ENCODE data around the gene IFT43. TPM values are rescaled to one million over a fixed set of nuclear protein-coding genes. Genes with fewer than 3 reads are reported as not detected.
A peak's percentile ranks its signal among the peaks of the same experiment; 100 is the strongest.

IFT43 gene
- total and polyA plus RNA-seq, 4 donors: 42.1 to 64.0 (median 53.4) TPM

- Histone ChIP-seq H3K4me3 (ENCODE audit: low read length in 2 of 2) (no peak overlapping the region), H3K4me1 (ENCODE audit: control insufficient read depth in 1 of 2, insufficient read depth in 2 of 2, low read length in 2 of 2) (no peaks in the 10 kb centered on the region), H3K36me3 (ENCODE audit: control insufficient read depth in 1 of 2, insufficient read depth in 2 of 2, low read length in 1 of 2) (peaks cover 0 to 2% of the 10 kb centered on the region in 2 donors), H3K27ac (ENCODE audit: low read depth in 1 of 2, low read length in 2 of 2) (no peak overlapping the region), H3K27me3 (ENCODE audit: control insufficient read depth in 1 of 2, insufficient read depth in 2 of 2, low read length in 1 of 2) (no peaks in the 10 kb centered on the region), H3K9me3 (ENCODE audit: control insufficient read depth, low read length) (no peaks in the 10 kb centered on the region)
- no peak for DNase-seq
- ATAC-seq (ENCODE audit: low FRiP score): no peak
- WGBS, 2 donors: 35 to 43% methylated on average over 8 of the region's 8 CpGs
- intact Hi-C loops (cut with DNase I): loop anchor here in 1 of 2 donors (5.0 to 10.0 kb wide), 3 partner anchors 35 to 182 kb away; no protein-coding TSS in a partner anchor
These were observed 8.6 kb upstream of the IFT43 start for GRCh38 chr14:75976826-75977581.

GRCh38 chr14:75977582-75977943 is 8.0 kb upstream of the IFT43 start:
- Histone ChIP-seq H3K27ac (ENCODE audit: low read depth in 1 of 2, low read length in 2 of 2) (no peak overlapping the region), H3K9me3 (ENCODE audit: control insufficient read depth, low read length) (no peaks in the 10 kb centered on the region), H3K4me3 (ENCODE audit: low read length in 2 of 2) (no peak overlapping the region), H3K27me3 (ENCODE audit: control insufficient read depth in 1 of 2, insufficient read depth in 2 of 2, low read length in 1 of 2) (no peaks in the 10 kb centered on the region), H3K36me3 (ENCODE audit: control insufficient read depth in 1 of 2, insufficient read depth in 2 of 2, low read length in 1 of 2) (peaks cover 0 to 2% of the 10 kb centered on the region in 2 donors), H3K4me1 (ENCODE audit: control insufficient read depth in 1 of 2, insufficient read depth in 2 of 2, low read length in 2 of 2) (no peaks in the 10 kb centered on the region)
- 23 to 26% methylated on average over 3 of the region's 3 CpGs for WGBS, 2 donors
- DNase-seq (no peak), ATAC-seq (ENCODE audit: low FRiP score) (no peak)
- intact Hi-C loops (cut with DNase I): loop anchor here in 1 of 2 donors (5.0 to 10.0 kb wide), 3 partner anchors 35 to 183 kb away; no protein-coding TSS in a partner anchor

- H3K27ac ChIP-seq (ENCODE audit: low read depth in 1 of 2, low read length in 2 of 2): no peak overlapping the region
- no peaks in the 10 kb centered on the region for H3K9me3 ChIP-seq (ENCODE audit: control insufficient read depth, low read length)
- no peaks in the 10 kb centered on the region for H3K4me1 ChIP-seq (ENCODE audit: control insufficient read depth in 1 of 2, insufficient read depth in 2 of 2, low read length in 2 of 2)
- H3K4me3 ChIP-seq (ENCODE audit: low read length in 2 of 2): no peak overlapping the region
- ATAC-seq (ENCODE audit: low FRiP score) (no peak), DNase-seq (no peak)
- no peaks in the 10 kb centered on the region for H3K36me3 ChIP-seq (ENCODE audit: control insufficient read depth in 1 of 2, insufficient read depth in 2 of 2, low read length in 1 of 2)
- intact Hi-C loops (cut with DNase I): loop anchor here in 1 of 2 donors (5.0 to 10.0 kb wide), 3 partner anchors 34 to 183 kb away; no protein-coding TSS in a partner anchor
- WGBS, 2 donors: 41 to 45% methylated on average over 10 of the region's 10 CpGs
- H3K27me3 ChIP-seq (ENCODE audit: control insufficient read depth in 1 of 2, insufficient read depth in 2 of 2, low read length in 1 of 2): no peaks in the 10 kb centered on the region
These were observed 7.3 kb upstream of the IFT43 start for GRCh38 chr14:75978249-75978731.

- intact Hi-C loops (cut with DNase I): loop anchor here in 1 of 2 donors (5.0 to 10.0 kb wide), 3 partner anchors 33 to 184 kb away; no protein-coding TSS in a partner anchor
- H3K9me3 ChIP-seq (ENCODE audit: control insufficient read depth, low read length): no peaks in the 10 kb centered on the region
- H3K36me3 ChIP-seq (ENCODE audit: control insufficient read depth in 1 of 2, insufficient read depth in 2 of 2, low read length in 1 of 2): no peaks in the 10 kb centered on the region
- no peaks in the 10 kb centered on the region for H3K4me1 ChIP-seq (ENCODE audit: control insufficient read depth in 1 of 2, insufficient read depth in 2 of 2, low read length in 2 of 2)
- DNase-seq (no peak), ATAC-seq (ENCODE audit: low FRiP score) (no peak)
- H3K4me3 ChIP-seq (ENCODE audit: low read length in 2 of 2): peak overlapping the region; percentile 14 to 84
- WGBS, 2 donors: 0 to 4% methylated on average over 14 of the region's 14 CpGs
- no peaks in the 10 kb centered on the region for H3K27me3 ChIP-seq (ENCODE audit: control insufficient read depth in 1 of 2, insufficient read depth in 2 of 2, low read length in 1 of 2)
- peak overlapping the region in 1 of 2 donors; percentile 6 for H3K27ac ChIP-seq (ENCODE audit: low read depth in 1 of 2, low read length in 2 of 2)
These were observed 6.4 kb upstream of the IFT43 start for GRCh38 chr14:75979071-75979571.

GRCh38 chr14:75979648-75980565 is 5.7 kb upstream of the IFT43 start:
- Histone ChIP-seq H3K36me3 (ENCODE audit: control insufficient read depth in 1 of 2, insufficient read depth in 2 of 2, low read length in 1 of 2) (no peaks in the 10 kb centered on the region), H3K4me3 (ENCODE audit: low read length in 2 of 2) (peak overlapping the region; percentile 23 to 84), H3K27ac (ENCODE audit: low read depth in 1 of 2, low read length in 2 of 2) (peak overlapping the region in 1 of 2 donors; percentile 95), H3K27me3 (ENCODE audit: control insufficient read depth in 1 of 2, insufficient read depth in 2 of 2, low read length in 1 of 2) (no peaks in the 10 kb centered on the region), H3K4me1 (ENCODE audit: control insufficient read depth in 1 of 2, insufficient read depth in 2 of 2, low read length in 2 of 2) (peaks cover 0 to 1% of the 10 kb centered on the region in 2 donors), H3K9me3 (ENCODE audit: control insufficient read depth, low read length) (no peaks in the 10 kb centered on the region)
- intact Hi-C loops (cut with DNase I): loop anchor here (5.0 to 10.0 kb wide), 3 partner anchors 32 to 185 kb away; no protein-coding TSS in a partner anchor
- 5 to 6% methylated on average over 27 of the region's 27 CpGs for WGBS, 2 donors
- ATAC-seq (ENCODE audit: low FRiP score) (no peak), DNase-seq (peak in 1 of 2 donors; percentile 81)

GRCh38 chr14:75980856-75981255 is 4.7 kb upstream of the IFT43 start:
- intact Hi-C loops (cut with DNase I): loop anchor here in 1 of 2 donors (5.0 kb wide), 1 partner anchor 74 kb away; no protein-coding TSS in a partner anchor
- peaks cover 0 to 2% of the 10 kb centered on the region in 2 donors for H3K4me1 ChIP-seq (ENCODE audit: control insufficient read depth in 1 of 2, insufficient read depth in 2 of 2, low read length in 2 of 2)
- H3K9me3 ChIP-seq (ENCODE audit: control insufficient read depth, low read length): no peaks in the 10 kb centered on the region
- H3K27ac ChIP-seq (ENCODE audit: low read depth in 1 of 2, low read length in 2 of 2): peak overlapping the region; percentile 45 to 95
- 7 to 8% methylated on average over 8 of the region's 8 CpGs for WGBS, 2 donors
- H3K27me3 ChIP-seq (ENCODE audit: control insufficient read depth in 1 of 2, insufficient read depth in 2 of 2, low read length in 1 of 2): no peaks in the 10 kb centered on the region
- H3K4me3 ChIP-seq (ENCODE audit: low read length in 2 of 2): peak overlapping the region; percentile 71 to 84
- H3K36me3 ChIP-seq (ENCODE audit: control insufficient read depth in 1 of 2, insufficient read depth in 2 of 2, low read length in 1 of 2): no peaks in the 10 kb centered on the region
- DNase-seq (peak in 1 of 2 donors; percentile 79), ATAC-seq (ENCODE audit: low FRiP score) (no peak)

- peak within 1 kb of the TSS; percentile 95 to 99 for H3K27ac ChIP-seq (ENCODE audit: low read depth in 1 of 2, low read length in 2 of 2)
- H3K9me3 ChIP-seq (ENCODE audit: control insufficient read depth, low read length): no peaks in the 10 kb centered on the region
- ATAC-seq (ENCODE audit: low FRiP score) (peak; percentile 86), DNase-seq (peak; percentile 83 to 90)
- peak within 1 kb of the TSS; percentile 84 to 92 for H3K4me3 ChIP-seq (ENCODE audit: low read length in 2 of 2)
- 1% methylated on average over 26 of the region's 26 CpGs for WGBS, 2 donors
- no peaks in the 10 kb centered on the region for H3K27me3 ChIP-seq (ENCODE audit: control insufficient read depth in 1 of 2, insufficient read depth in 2 of 2, low read length in 1 of 2)
- H3K4me1 ChIP-seq (ENCODE audit: control insufficient read depth in 1 of 2, insufficient read depth in 2 of 2, low read length in 2 of 2): peaks cover 0 to 2% of the 10 kb centered on the region in 2 donors
- H3K36me3 ChIP-seq (ENCODE audit: control insufficient read depth in 1 of 2, insufficient read depth in 2 of 2, low read length in 1 of 2): no peaks in the 10 kb centered on the region
- intact Hi-C loops (cut with DNase I): loop anchor here (1.0 to 5.0 kb wide), 5 partner anchors 14 to 271 kb away; no protein-coding TSS in a partner anchor
These were observed 3.9 kb upstream of the IFT43 start, which contains the start of gene TGFB3 for GRCh38 chr14:75981426-75982265. Gene TGFB3, minus strand, starts transcription at chr14:75981995. Its CDS starts 1,102 bp downstream, at chr14:75980893.

Measured in aorta (tissue), 5 donors.